IgD-negative memory B cell (primary cell): ENCODE data around the gene FXYD4. TPM values are rescaled to one million over a fixed set of nuclear protein-coding genes. Genes with fewer than 3 reads are reported as not detected.
A peak's percentile ranks its signal among the peaks of the same experiment; 100 is the strongest.
"Not testable (repeated sequence)": the region's sequence is repeated elsewhere in the genome, so short reads cannot be mapped to it uniquely, and the experiment has no call there.

Experiments used
- H3K27ac Mint-ChIP-seq, 3 donors: one replicate each; pipeline ENCODE4 v1.8.0; 2020 to 2022; ENCODE audit warnings: mild to moderate bottlenecking in 3 of 3, mixed read lengths in 3 of 3, moderate library complexity in 1 of 3
- H3K27me3 Mint-ChIP-seq: one replicate; pipeline ENCODE4 v1.8.0; 2021; ENCODE audit warnings: mixed read lengths
- H3K36me3 Mint-ChIP-seq: one replicate; pipeline ENCODE4 v1.8.0; 2020; ENCODE audit warnings: mild to moderate bottlenecking, mixed read lengths
- H3K4me1 Mint-ChIP-seq, 3 donors: one replicate each; pipeline ENCODE4 v1.8.0; 2020 to 2022; ENCODE audit warnings: mixed read lengths in 3 of 3, mild to moderate bottlenecking in 1 of 3
- H3K4me3 Mint-ChIP-seq, 4 donors: one replicate each; pipeline ENCODE4 v1.8.0; 2020 to 2022; ENCODE audit warnings: mild to moderate bottlenecking in 4 of 4, mixed read lengths in 4 of 4, moderate library complexity in 3 of 4
- H3K9me3 Mint-ChIP-seq, 3 donors: one replicate each; pipeline ENCODE4 v1.8.0; 2020 to 2021; ENCODE audit warnings: mixed read lengths in 3 of 3, mild to moderate bottlenecking in 1 of 3
- polyA plus RNA-seq: library from polyadenylated mRNA; unstranded; fragments of 300-500 nt; fragmentation: Illumina TruSeq; gene quantifications from one replicate; pipeline ENCODE4 v1.2.3, GENCODE V29; 2021

Gene FXYD4
- polyA plus RNA-seq, 1 donor from 2014 or later = not detected

DNA sequence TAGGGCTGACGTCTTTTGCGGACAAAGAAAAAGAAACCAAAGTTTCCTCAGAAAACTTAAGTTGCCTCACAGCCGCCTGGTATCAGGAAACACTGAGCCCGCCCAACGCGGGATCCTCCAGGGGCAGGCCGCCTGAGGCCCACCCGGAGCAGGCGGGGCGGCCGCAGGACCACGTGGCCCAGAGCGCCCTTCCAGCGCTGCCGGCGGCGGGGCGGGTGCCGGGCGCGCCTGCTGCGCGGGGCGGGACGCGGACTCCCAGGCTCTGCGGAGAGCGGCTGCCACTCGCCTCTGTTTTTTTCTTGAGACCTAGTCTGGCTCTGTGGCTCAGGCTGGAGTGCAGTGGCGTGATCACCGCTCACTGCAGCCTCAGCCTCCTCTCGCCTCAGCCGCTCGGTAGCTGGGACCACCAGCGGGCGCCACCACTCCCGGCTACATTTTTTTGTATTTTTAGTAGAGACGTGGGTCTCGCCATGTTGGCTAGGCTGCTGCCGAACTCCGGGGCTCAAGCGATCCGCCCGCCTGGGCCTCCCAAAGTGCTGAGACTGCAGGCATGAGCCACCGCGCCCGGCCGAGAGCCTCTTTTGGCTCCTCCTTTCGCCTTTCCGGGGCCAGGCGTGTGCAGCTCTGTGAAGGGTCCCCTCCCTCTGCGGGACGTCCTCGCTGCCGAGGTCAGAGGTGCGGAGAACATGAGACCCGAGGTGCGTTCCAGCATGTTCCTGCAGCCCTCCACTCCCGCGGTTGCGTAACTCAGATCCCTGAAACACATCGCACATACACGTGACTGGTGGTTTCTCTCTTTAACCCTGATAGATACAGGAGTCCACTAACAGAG is 49.1 kb downstream of the FXYD4 start:
- Mint-ChIP-seq H3K4me3 (peak overlapping the region; percentile 92 to 97 (median 96)), H3K27ac (peak overlapping the region; percentile 91 to 98 (median 96)), H3K9me3 (no peaks in the 10 kb centered on the region), H3K36me3 (no peaks in the 10 kb centered on the region), H3K4me1 (peaks cover 18 to 32% (median 24%) of the 10 kb centered on the region in 3 donors), H3K27me3 (no peaks in the 10 kb centered on the region)

DNA sequence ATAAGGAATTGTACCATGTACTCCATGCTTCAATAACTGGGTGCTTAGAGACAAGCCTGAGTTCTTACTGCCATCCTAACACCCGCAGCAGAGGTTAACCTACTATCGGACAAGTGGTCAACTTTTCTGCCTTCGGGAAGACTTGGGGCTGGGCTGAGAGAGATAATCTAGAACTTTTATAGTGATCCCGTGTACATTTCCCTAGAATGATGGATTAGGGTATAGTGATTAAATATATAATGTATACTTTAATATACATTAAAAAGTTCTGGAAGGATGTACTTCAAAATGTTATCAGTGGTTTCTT is 49.7 kb downstream of the FXYD4 start:
- peak overlapping the region; percentile 91 to 98 (median 96) for H3K27ac Mint-ChIP-seq
- H3K27me3 Mint-ChIP-seq = no peaks in the 10 kb centered on the region
- H3K4me1 Mint-ChIP-seq = peaks cover 18 to 32% (median 24%) of the 10 kb centered on the region in 3 donors
- H3K4me3 Mint-ChIP-seq = peak overlapping the region; percentile 92 to 97 (median 96)
- H3K36me3 Mint-ChIP-seq = no peaks in the 10 kb centered on the region
- H3K9me3 Mint-ChIP-seq = no peaks in the 10 kb centered on the region

DNA sequence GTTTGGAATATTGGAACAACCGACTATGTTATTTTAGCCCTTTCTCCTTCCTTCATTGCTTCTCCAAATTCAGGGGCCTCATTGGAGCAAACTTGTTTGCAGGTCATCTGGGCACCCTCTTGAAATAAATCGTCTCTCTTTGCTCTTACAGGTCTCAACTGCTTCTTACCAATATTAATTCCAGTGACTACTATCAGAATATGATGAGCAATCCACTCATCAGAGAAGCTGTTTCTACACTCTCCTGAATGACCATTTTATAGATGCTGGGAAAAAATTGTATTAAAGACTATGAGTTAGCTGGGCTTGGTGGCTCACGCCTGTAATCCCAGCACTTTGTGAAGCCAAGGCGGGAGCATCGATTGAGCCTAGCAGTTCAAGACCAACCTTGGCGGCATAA is 50.1 kb downstream of the FXYD4 start:
- Mint-ChIP-seq H3K27me3 (no peaks in the 10 kb centered on the region), H3K4me1 (peaks cover 18 to 32% (median 24%) of the 10 kb centered on the region in 3 donors), H3K36me3 (no peaks in the 10 kb centered on the region), H3K27ac (peak overlapping the region in 2 of 3 donors; percentile 43 to 67), H3K9me3 (no peaks in the 10 kb centered on the region), H3K4me3 (peak overlapping the region; percentile 24 to 97 (median 56))

DNA sequence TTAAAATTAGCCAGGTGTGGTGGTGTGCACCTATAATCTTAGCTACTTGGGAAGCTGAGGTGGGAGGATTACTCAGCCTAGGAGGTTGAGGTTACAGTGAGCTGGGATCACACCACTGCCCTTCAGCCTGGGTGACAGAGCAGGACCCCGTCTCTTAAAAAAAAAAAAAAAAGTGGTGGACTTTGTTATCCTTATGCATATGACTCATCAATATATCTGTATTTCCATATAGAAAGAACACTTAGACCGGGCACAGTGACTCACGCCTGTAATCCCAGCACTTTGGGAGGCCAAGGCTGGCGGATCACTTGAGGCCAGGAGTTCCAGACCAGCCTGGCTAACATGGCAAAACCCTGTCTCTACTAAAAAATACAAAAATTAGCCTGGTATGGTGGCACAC is 50.5 kb downstream of the FXYD4 start:
- H3K4me3 Mint-ChIP-seq = peak overlapping the region in 1 of 4 donors; percentile 97
- H3K36me3 Mint-ChIP-seq, H3K27me3 Mint-ChIP-seq, H3K9me3 Mint-ChIP-seq: not testable (repeated sequence)
- H3K27ac Mint-ChIP-seq = peak overlapping the region in 1 of 3 donors; percentile 43
- H3K4me1 Mint-ChIP-seq = peaks cover 18 to 32% (median 24%) of the 10 kb centered on the region in 3 donors

DNA sequence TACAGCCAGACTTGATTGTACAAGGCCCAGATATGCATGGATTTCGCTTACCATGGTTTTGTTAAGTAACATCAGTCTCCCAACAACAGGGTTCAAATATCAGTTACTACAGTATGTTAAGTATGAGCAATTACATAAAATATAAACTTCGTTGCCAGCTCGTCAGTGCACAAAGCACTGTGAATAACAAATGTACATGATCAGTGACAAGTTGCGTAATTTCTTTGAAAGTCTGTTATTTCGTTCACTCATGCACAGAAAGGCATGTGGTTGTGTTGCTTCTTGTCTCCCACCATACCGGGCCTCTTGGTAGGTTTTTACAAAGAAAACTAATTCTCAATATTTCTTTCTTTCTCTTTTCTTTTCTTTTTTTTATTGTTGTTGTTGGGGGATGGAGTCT is 53.0 kb downstream of the FXYD4 start:
- Mint-ChIP-seq H3K27ac (no peak overlapping the region), H3K4me3 (peak overlapping the region in 1 of 4 donors; percentile 35), H3K27me3 (no peaks in the 10 kb centered on the region), H3K4me1 (peaks cover 15 to 26% (median 17%) of the 10 kb centered on the region in 3 donors), H3K9me3 (no peaks in the 10 kb centered on the region), H3K36me3 (no peaks in the 10 kb centered on the region)

Other genes starting within 250 kb of the FXYD4 start
- 12.2 TPM for gene CSGALNACT2, start 233.2 kb upstream of the FXYD4 start, polyA plus RNA-seq
- 0.86 TPM for gene RASGEF1A, start 104.6 kb upstream of the FXYD4 start, polyA plus RNA-seq
- 242 TPM for gene HNRNPF, start 37.5 kb downstream of the FXYD4 start, polyA plus RNA-seq
- gene ZNF487, start 65.5 kb downstream of the FXYD4 start, polyA plus RNA-seq = 6.1 TPM
- 1.5 TPM for gene ZNF239, start 203.0 kb downstream of the FXYD4 start, polyA plus RNA-seq
- 4.2 TPM for gene ZNF485, start 234.8 kb downstream of the FXYD4 start, polyA plus RNA-seq